Upper lobe of right lung (tissue), 1 donor: ENCODE results near the gene MAP3K7CL. TPM values are rescaled to one million over a fixed set of nuclear protein-coding genes. Genes with fewer than 3 reads are reported as not detected.

Source experiments
- ATAC-seq: fragments of 200-7000 bp; cut with Tn5 transposase; one replicate; pipeline ENCODE4 v1.9.1; 2020; ENCODE audit warnings: mild to moderate bottlenecking, moderate library complexity
- DNase-seq: peaks from one replicate; pipeline ENCODE4 v3.0.0-alpha.2; 2020
- H3K27ac ChIP-seq: fragments of 200-600 bp; one replicate; pipeline ENCODE4 v1.8.0; 2022
- H3K27me3 ChIP-seq: fragments of 200-600 bp; one replicate; pipeline ENCODE4 v1.8.0; 2022; ENCODE audit warnings: mild to moderate bottlenecking
- H3K36me3 ChIP-seq: fragments of 200-600 bp; one replicate; pipeline ENCODE4 v1.8.0; 2022
- H3K4me1 ChIP-seq: fragments of 200-600 bp; one replicate; pipeline ENCODE4 v1.8.0; 2022
- H3K4me3 ChIP-seq: fragments of 200-600 bp; one replicate; pipeline ENCODE4 v1.8.0; 2022; ENCODE audit warnings: mild to moderate bottlenecking
- H3K9me3 ChIP-seq: fragments of 200-600 bp; one replicate; pipeline ENCODE4 v1.8.0; 2022
- CTCF ChIP-seq: fragments of 200-600 bp; IDR thresholded peaks from one replicate; pipeline ENCODE4 v1.8.0; 2022; ENCODE audit warnings: antibody characterized with exemption
- intact Hi-C: fragments of 100-400 bp; cut with DNase I; formaldehyde crosslinking; loops from one replicate; pipeline ENCODE4 v1.11.0; 2022
- total RNA-seq: library from RNA; stranded (reverse); fragmentation: NEBNext Ultra II Directional; extraction: Animal tissue kit (Norgen Biotek cat#: 25700); gene quantifications from one replicate; pipeline ENCODE4 v1.2.1, GENCODE V29; 2021
- donor health status: DM: no; HTN: yes; CAD: no; lungs with severe emphysema.

The MAP3K7CL gene
- total RNA-seq, 1 donor from 2014 or later = 7.6 TPM

GRCh38 chr21:29205009-29205408 lies 74.6 kb downstream of the MAP3K7CL start:
- DNase-seq (no peak), ATAC-seq (no peak)

GRCh38 chr21:29205988-29206387 lies 75.5 kb downstream of the MAP3K7CL start:
- TF ChIP-seq CTCF = no peak
- intact Hi-C loops = no loop called here

More at GRCh38 chr21:29205009-29205408, 74.6 kb downstream of the MAP3K7CL start:
- TF ChIP-seq CTCF = no peak
- Histone ChIP-seq H3K36me3 (no peaks in the 10 kb centered on the region), H3K9me3 (no peaks in the 10 kb centered on the region), H3K4me1 (peaks cover 8% of the 10 kb centered on the region), H3K27ac (no peak overlapping the region), H3K27me3 (no peaks in the 10 kb centered on the region), H3K4me3 (no peak overlapping the region)
- intact Hi-C loops = no loop called here

GRCh38 chr21:29206445-29206844 lies 76.0 kb downstream of the MAP3K7CL start:
- Histone ChIP-seq H3K9me3 (no peaks in the 10 kb centered on the region), H3K36me3 (no peaks in the 10 kb centered on the region), H3K4me1 (peaks cover 8% of the 10 kb centered on the region), H3K27ac (no peak overlapping the region), H3K27me3 (no peaks in the 10 kb centered on the region), H3K4me3 (no peak overlapping the region)
- DNase-seq (no peak), ATAC-seq (no peak)
- TF ChIP-seq CTCF = no peak
- intact Hi-C loops = no loop called here

More at GRCh38 chr21:29205988-29206387, 75.5 kb downstream of the MAP3K7CL start:
- DNase-seq (no peak), ATAC-seq (no peak)
- H3K27me3 ChIP-seq = no peaks in the 10 kb centered on the region
- H3K4me1 ChIP-seq = peaks cover 8% of the 10 kb centered on the region
- H3K27ac ChIP-seq = no peak overlapping the region
- no peak overlapping the region for H3K4me3 ChIP-seq
- no peaks in the 10 kb centered on the region for H3K36me3 ChIP-seq
- H3K9me3 ChIP-seq = no peaks in the 10 kb centered on the region

GRCh38 chr21:29207201-29207600 lies 76.8 kb downstream of the MAP3K7CL start:
- H3K4me1 ChIP-seq = peaks cover 8% of the 10 kb centered on the region
- no peak overlapping the region for H3K4me3 ChIP-seq
- intact Hi-C loops = no loop called here
- DNase-seq (no peak), ATAC-seq (no peak)
- no peaks in the 10 kb centered on the region for H3K36me3 ChIP-seq
- no peaks in the 10 kb centered on the region for H3K27me3 ChIP-seq
- TF ChIP-seq CTCF = no peak
- H3K9me3 ChIP-seq = no peaks in the 10 kb centered on the region
- no peak overlapping the region for H3K27ac ChIP-seq

- Histone ChIP-seq H3K27ac (no peak overlapping the region), H3K4me3 (no peak overlapping the region), H3K27me3 (no peaks in the 10 kb centered on the region), H3K36me3 (no peaks in the 10 kb centered on the region), H3K9me3 (no peaks in the 10 kb centered on the region), H3K4me1 (peaks cover 8% of the 10 kb centered on the region)
- ATAC-seq = no peak
- no peak for DNase-seq
- TF ChIP-seq CTCF = no peak
- intact Hi-C loops = no loop called here
Measured at GRCh38 chr21:29208044-29208681, 77.7 kb downstream of the MAP3K7CL start.

- Histone ChIP-seq H3K4me1 (peaks cover 8% of the 10 kb centered on the region), H3K27me3 (no peaks in the 10 kb centered on the region), H3K27ac (peak overlapping the region; percentile 56), H3K36me3 (no peaks in the 10 kb centered on the region), H3K9me3 (no peaks in the 10 kb centered on the region), H3K4me3 (no peak overlapping the region)
- TF ChIP-seq CTCF = no peak
- no peak for ATAC-seq
- no peak for DNase-seq
- intact Hi-C loops = no loop called here
Measured at GRCh38 chr21:29208682-29209059, 78.2 kb downstream of the MAP3K7CL start.
